IMR-90 (cell line): Measurements from ENCODE around the gene AMPD1. TPM values are rescaled to one million over a fixed set of nuclear protein-coding genes. Genes with fewer than 3 reads are reported as not detected.

Experiments used
- ATAC-seq: fragments of 200-7000 bp; cut with Tn5 transposase; 2 replicates; pipeline ENCODE4 v1.9.1; 2020; ENCODE audit warnings: low read depth, mild to moderate bottlenecking, moderate library complexity
- BruUV-seq: library from RNA; stranded (reverse); fragments of 400-500 nt; replicated peaks from 2 replicates; lab custom pipeline; 2021; lab: Mats Ljungman, UMichigan
- CTCF ChIA-PET: fragments of 300-600 bp; formaldehyde crosslinking; extraction: SDS; loops from one replicate; lab custom pipeline; 2021; ENCODE audit warnings: antibody characterized with exemption; lab: Yijun Ruan, JAX
- POLR2A ChIA-PET: fragments of 300-600 bp; sonication (Branson Sonifier 250); formaldehyde crosslinking; loops from one replicate; lab custom pipeline; 2022; ENCODE audit warnings: antibody characterized with exemption; ENCODE audit not compliant: unreplicated experiment; lab: Charles Lee
- DNase-seq: peaks from one replicate; pipeline ENCODE4 v3.0.0; 2013
- H2AFZ ChIP-seq: replicated peaks from 2 replicates; pipeline ENCODE3; 2013; ENCODE audit warnings: low read length, mild to moderate bottlenecking; ENCODE audit not compliant: poor library complexity
- H2AK5ac ChIP-seq: 2 replicates; pipeline ENCODE4 v1.6.1; 2013; ENCODE audit warnings: low read depth, low read length, inconsistent platforms
- H2AK9ac ChIP-seq: replicated peaks from 2 replicates; pipeline ENCODE3; 2013; ENCODE audit warnings: mild to moderate bottlenecking, low read depth, low read length, moderate library complexity; ENCODE audit not compliant: poor library complexity
- H2BK120ac ChIP-seq: 2 replicates; pipeline ENCODE4 v1.6.1; 2013; ENCODE audit warnings: low read depth, low read length, inconsistent platforms
- H2BK15ac ChIP-seq: 3 replicates; pipeline ENCODE4 v1.6.1; 2013; ENCODE audit warnings: low read depth, low read length, inconsistent platforms
- H2BK20ac ChIP-seq: 2 replicates; pipeline ENCODE4 v1.6.1; 2013; ENCODE audit warnings: low read depth, mild to moderate bottlenecking, inconsistent platforms, low read length, moderate library complexity
- H2BK5ac ChIP-seq: 2 replicates; pipeline ENCODE4 v1.6.1; 2013; ENCODE audit warnings: mild to moderate bottlenecking, low read depth, low read length, inconsistent platforms; ENCODE audit not compliant: poor library complexity, severe bottlenecking
- H3K14ac ChIP-seq: replicated peaks from 2 replicates; pipeline ENCODE4 v1.6.1; 2013; ENCODE audit warnings: low read depth, low read length, inconsistent platforms
- H3K18ac ChIP-seq: 2 replicates; pipeline ENCODE4 v1.6.1; 2013; ENCODE audit warnings: low read depth, low read length, control low read depth
- H3K23ac ChIP-seq: 2 replicates; pipeline ENCODE4 v1.6.1; 2013; ENCODE audit warnings: low read depth, low read length, inconsistent platforms
- H3K27ac ChIP-seq: 2 replicates; pipeline ENCODE4 v1.5.1; 2013; ENCODE audit warnings: mild to moderate bottlenecking, control low read depth, low read length; ENCODE audit not compliant: insufficient read depth
- H3K27me3 ChIP-seq: 2 replicates; pipeline ENCODE4 v1.6.1; 2013; ENCODE audit warnings: low read length; ENCODE audit not compliant: control insufficient read depth, insufficient read depth
- H3K36me3 ChIP-seq: 2 replicates; pipeline ENCODE4 v1.6.1; 2013; ENCODE audit warnings: low read length, mixed read lengths; ENCODE audit not compliant: control insufficient read depth, insufficient read depth
- H3K4ac ChIP-seq: 2 replicates; pipeline ENCODE4 v1.6.1; 2013; ENCODE audit warnings: low read depth, low read length, inconsistent platforms
- H3K4me1 ChIP-seq: 2 replicates; pipeline ENCODE4 v1.6.1; 2013; ENCODE audit warnings: low read length, mixed read lengths; ENCODE audit not compliant: control insufficient read depth, insufficient read depth
- H3K4me2 ChIP-seq: 2 replicates; pipeline ENCODE4 v1.6.1; 2013; ENCODE audit warnings: low read depth, mild to moderate bottlenecking, control low read depth, low read length, moderate library complexity
- H3K4me3 ChIP-seq: 2 replicates; pipeline ENCODE4 v1.5.1; 2013; ENCODE audit warnings: low read depth, mild to moderate bottlenecking, control low read depth, low read length, moderate library complexity; ENCODE audit not compliant: insufficient read depth
- H3K56ac ChIP-seq: 2 replicates; pipeline ENCODE4 v1.6.1; 2013; ENCODE audit warnings: low read length, inconsistent platforms; ENCODE audit not compliant: insufficient read depth; ENCODE audit errors: extremely low read depth
- H3K79me1 ChIP-seq, 2 experiments: 2 replicates each; pipeline ENCODE4 v1.6.1; 2013; ENCODE audit warnings: low read length in 2 of 2, inconsistent platforms in 1 of 2, low read depth in 1 of 2
- H3K9ac ChIP-seq: 2 replicates; pipeline ENCODE4 v1.6.1; 2013; ENCODE audit warnings: low read depth, low read length, control low read depth
- H3K9me1 ChIP-seq: 2 replicates; pipeline ENCODE4 v1.6.1; 2013; ENCODE audit warnings: low read length, inconsistent platforms; ENCODE audit not compliant: insufficient read depth
- H3K9me3 ChIP-seq: 2 replicates; pipeline ENCODE4 v1.6.1; 2013; ENCODE audit warnings: low read length; ENCODE audit not compliant: control insufficient read depth, insufficient read depth
- H4K20me1 ChIP-seq: 2 replicates; pipeline ENCODE4 v1.6.1; 2013; ENCODE audit warnings: low read length, inconsistent platforms; ENCODE audit not compliant: insufficient read depth
- H4K5ac ChIP-seq: 2 replicates; pipeline ENCODE4 v1.6.1; 2013; ENCODE audit warnings: mild to moderate bottlenecking, low read depth, low read length, control low read depth
- H4K8ac ChIP-seq, 2 experiments: 2 replicates each; pipeline ENCODE4 v1.6.1; 2013; ENCODE audit warnings: low read depth in 2 of 2, low read length in 2 of 2, control low read depth in 1 of 2, inconsistent platforms in 1 of 2
- H4K91ac ChIP-seq: 2 replicates; pipeline ENCODE4 v1.6.1; 2013; ENCODE audit warnings: low read depth, low read length, inconsistent platforms; ENCODE audit not compliant: insufficient read depth
- CHD1 ChIP-seq: IDR thresholded peaks from 2 replicates; pipeline ENCODE4 v1.6.1; 2012; ENCODE audit warnings: low read depth, low read length, improper control_type of control experiment
- MAFK ChIP-seq: IDR thresholded peaks from 2 replicates; pipeline ENCODE4 v1.6.1; 2012; ENCODE audit warnings: low read depth, low read length, improper control_type of control experiment
- WGBS, 2 experiments: methylation state at CpG; one replicate each; pipeline versions ENCODE4 v1.1.5 to v1.1.7; 2013; ENCODE audit warnings: missing lambda C conversion rate in 2 of 2; ENCODE audit not compliant: insufficient read length in 1 of 2; ENCODE audit errors: extremely low coverage in 2 of 2; 5-methylcytosine and 5-hydroxymethylcytosine counted together
- dilution Hi-C: fragments of 300-500 bp; cut with HindIII; formaldehyde crosslinking; loops from one replicate; pipeline ENCODE4 v1.14.3; 2018; ENCODE audit warnings: low sequenced_read_pairs; ENCODE audit not compliant: unreplicated experiment
- in situ Hi-C: fragments of 300-500 bp; cut with MboI; formaldehyde crosslinking; loops from 3 replicates; pipeline ENCODE4 v1.14.3; 2019; ENCODE audit warnings: low sequenced_read_pairs, inconsistent platforms, mixed read lengths
- intact Hi-C: fragments of 100-400 bp; cut with micrococcal nuclease; formaldehyde crosslinking; loops from 2 replicates; pipeline ENCODE4 v1.10.0; 2022
- microRNA-seq, 2 experiments: library from miRNA; stranded (forward) in 1 of 2; unstranded in 1 of 2; fragments of 10-50 nt in 1 of 2; fragments of <30 nt in 1 of 2; gene quantifications in 1 of 2; microRNA quantifications in 1 of 2; one replicate each; pipeline versions ENCODE3 to v1.1.0; 2013 to 2020; ENCODE audit not compliant: insufficient read depth in 1 of 2, insufficient read length in 1 of 2, unreplicated experiment in 1 of 2
- polyA plus RNA-seq, 3 experiments: library from polyadenylated mRNA; depleted of rRNA; stranded (reverse); fragments of >200 nt; gene quantifications; 2 replicates each; pipeline ENCODE4 v1.2.3, GENCODE V29; 2012; ENCODE audit warnings: low replicate concordance in 1 of 3
- small RNA-seq, 5 experiments: library from RNA; depleted of rRNA; stranded (forward); fragments of <200 nt; gene quantifications; one replicate each; pipeline ENCODE3, GENCODE V24; 2012
- total RNA-seq: library from RNA; depleted of rRNA; stranded (reverse); fragments of >200 nt; gene quantifications from 2 replicates; pipeline ENCODE4 v1.2.3, GENCODE V29; 2012; rRNA removed

AMPD1 gene
- total and polyA plus RNA-seq, 2 of the 4 experiments (the other 2 are of a cell fraction) = not detected

DNA sequence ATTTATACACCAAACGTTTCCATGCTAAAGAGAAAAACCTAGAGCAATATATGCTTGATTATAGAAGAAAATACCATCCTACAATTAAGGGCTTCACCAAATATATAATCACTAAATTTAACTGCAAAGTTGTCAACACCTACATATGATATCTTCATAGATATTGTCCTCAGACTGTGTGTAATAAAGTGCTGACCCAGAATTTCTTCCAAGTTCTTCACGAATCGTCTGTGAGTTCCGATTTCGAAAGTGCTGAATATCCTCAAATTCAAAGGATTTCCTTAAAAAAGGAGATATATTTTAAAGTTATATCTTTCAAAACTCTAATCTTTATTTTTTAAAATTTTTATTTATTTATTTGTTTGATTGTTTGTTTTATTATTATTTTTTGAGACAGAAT lies 72.0 kb downstream of the AMPD1 start:
- no peak overlapping the region for H3K56ac ChIP-seq
- no peak overlapping the region for H3K9ac ChIP-seq
- H3K18ac ChIP-seq = no peak overlapping the region
- no peak overlapping the region for H2BK5ac ChIP-seq
- no peak overlapping the region for H2AK9ac ChIP-seq
- DNase-seq (no peak), ATAC-seq (no peak)
- CTCF ChIA-PET = no interaction called here
- POLR2A ChIA-PET = no interaction called here
- no peak overlapping the region for H2BK20ac ChIP-seq
- H3K4ac ChIP-seq = no peak overlapping the region
- in situ Hi-C loops = no loop called here
- H3K4me1 ChIP-seq = no peaks in the 10 kb centered on the region
- no TSS peak for BruUV-seq
- no peaks in the 10 kb centered on the region for H3K79me1 ChIP-seq
- no peak for TF ChIP-seq CHD1
- TF ChIP-seq MAFK = 0 out of 2 replicates have a peak, but pooled peaks have one; percentile 16
- no peak overlapping the region for H3K23ac ChIP-seq
- no peak overlapping the region for H4K8ac ChIP-seq
- intact Hi-C loops = loop anchor here (5.0 kb wide), 1 partner anchor 36 kb away; no protein-coding TSS in a partner anchor
- no peak overlapping the region for H4K91ac ChIP-seq
- no peaks in the 10 kb centered on the region for H3K27me3 ChIP-seq
- H3K9me1 ChIP-seq = no peaks in the 10 kb centered on the region
- no peak overlapping the region for H2BK15ac ChIP-seq
- H4K20me1 ChIP-seq = no peaks in the 10 kb centered on the region
- H3K4me2 ChIP-seq = no peak overlapping the region
- H2BK120ac ChIP-seq = no peak overlapping the region
- H3K14ac ChIP-seq = no peak overlapping the region
- no peak overlapping the region for H3K4me3 ChIP-seq
- no peak overlapping the region for H4K5ac ChIP-seq
- no peak overlapping the region for H2AK5ac ChIP-seq
- no CpG with 5 or more reads among the region's 5 CpGs for WGBS, 2 experiments
- H3K36me3 ChIP-seq = no peaks in the 10 kb centered on the region
- no peak overlapping the region for H2AFZ ChIP-seq
- no peaks in the 10 kb centered on the region for H3K9me3 ChIP-seq
- H3K27ac ChIP-seq = no peak overlapping the region
- dilution Hi-C loops = no loop called here

Small RNAs within 50 kb of the gene (microRNA-seq; reads per million reads assigned to microRNA genes)
- not detected for gene RN7SL432P (ENCODE audit: insufficient read depth, insufficient read length)
- not detected for gene RNY1P13 (ENCODE audit: insufficient read depth, insufficient read length)

Small RNAs within 50 kb of the gene (small RNA-seq; reads per million reads assigned to genes)
- gene RN7SL432P (0 to 0.60 (median 0) reads per million in 5 experiments), gene RNY1P13 (0 reads per million in 5 experiments)

Other genes starting within 250 kb of the AMPD1 start
- gene TRIM33, start 184.3 kb downstream of the AMPD1 start, total RNA-seq = 40.0 and 40.1 TPM in 2 replicates
- 9.2 and 9.5 TPM in 2 replicates for gene TRIM33, start 184.3 kb downstream of the AMPD1 start, polyA plus RNA-seq (2012; rRNA removed)
- 15.4 and 39.4 TPM in 2 replicates for gene BCAS2, start 113.9 kb downstream of the AMPD1 start, total RNA-seq
- gene BCAS2, start 113.9 kb downstream of the AMPD1 start, polyA plus RNA-seq (2012; rRNA removed) = 20.2 and 23.1 TPM in 2 replicates
- 2.2 and 3.1 TPM in 2 replicates for gene DENND2C, start 25.5 kb downstream of the AMPD1 start, total RNA-seq
- 0.53 and 0.58 TPM in 2 replicates for gene DENND2C, start 25.5 kb downstream of the AMPD1 start, polyA plus RNA-seq (2012; rRNA removed)
- gene NRAS, start 21.2 kb upstream of the AMPD1 start, total RNA-seq = 85.9 and 110 TPM in 2 replicates
- gene NRAS, start 21.2 kb upstream of the AMPD1 start, polyA plus RNA-seq (2012; rRNA removed) = 22.3 and 27.4 TPM in 2 replicates
- gene CSDE1, start 62.4 kb upstream of the AMPD1 start, total RNA-seq = 879 and 2,287 TPM in 2 replicates
- 162 and 190 TPM in 2 replicates for gene CSDE1, start 62.4 kb upstream of the AMPD1 start, polyA plus RNA-seq (2012; rRNA removed)
- gene SIKE1, start 85.1 kb upstream of the AMPD1 start, total RNA-seq = 49.1 and 59.4 TPM in 2 replicates
- gene SIKE1, start 85.1 kb upstream of the AMPD1 start, polyA plus RNA-seq (2012; rRNA removed) = 20.9 and 24.2 TPM in 2 replicates
- not detected in 2 replicates for gene SYCP1, start 159.3 kb upstream of the AMPD1 start, total RNA-seq
- not detected in 2 replicates for gene SYCP1, start 159.3 kb upstream of the AMPD1 start, polyA plus RNA-seq (2012; rRNA removed)